Gastroesophageal sphincter (tissue), 3 donors: ENCODE data around the gene ERCC4.
"Not testable (repeated sequence)": the region's sequence is repeated elsewhere in the genome, so short reads cannot be mapped to it uniquely, and the experiment has no call there.

Source experiments
- EP300 ChIP-seq: sonication (generic); formaldehyde crosslinking; IDR thresholded peaks from one replicate; pipeline ENCODE4 v1.6.1; 2017; ENCODE audit warnings: antibody characterized with exemption, mild to moderate bottlenecking
- POLR2A ChIP-seq, 2 donors: fragments of 450-650 bp; IDR thresholded peaks; one replicate each; pipeline ENCODE4 v1.6.1; 2017; ENCODE audit warnings: antibody characterized with exemption in 2 of 2, mild to moderate bottlenecking in 2 of 2, moderate library complexity in 1 of 2
- POLR2AphosphoS5 ChIP-seq: sonication (generic); formaldehyde crosslinking; IDR thresholded peaks from one replicate; pipeline ENCODE4 v1.6.1; 2017; ENCODE audit warnings: antibody characterized with exemption
- TF ChIP-seq, protein P1 (sequence below), 4 experiments: fragments of 200-600 bp in 2 of 4; fragments of 450-650 bp in 2 of 4; sonication (generic) in 1 of 4; IDR thresholded peaks; one replicate each; pipeline ENCODE4 v1.5.1; 2017 to 2019; ENCODE audit warnings: antibody characterized with exemption in 4 of 4, mild to moderate bottlenecking in 2 of 4, moderate library complexity in 2 of 4

- not testable (repeated sequence) for TF ChIP-seq POLR2A (IDR thresholded peaks at IDR 0.05); POLR2AphosphoS5; EP300
- TF ChIP-seq, protein P1, sequence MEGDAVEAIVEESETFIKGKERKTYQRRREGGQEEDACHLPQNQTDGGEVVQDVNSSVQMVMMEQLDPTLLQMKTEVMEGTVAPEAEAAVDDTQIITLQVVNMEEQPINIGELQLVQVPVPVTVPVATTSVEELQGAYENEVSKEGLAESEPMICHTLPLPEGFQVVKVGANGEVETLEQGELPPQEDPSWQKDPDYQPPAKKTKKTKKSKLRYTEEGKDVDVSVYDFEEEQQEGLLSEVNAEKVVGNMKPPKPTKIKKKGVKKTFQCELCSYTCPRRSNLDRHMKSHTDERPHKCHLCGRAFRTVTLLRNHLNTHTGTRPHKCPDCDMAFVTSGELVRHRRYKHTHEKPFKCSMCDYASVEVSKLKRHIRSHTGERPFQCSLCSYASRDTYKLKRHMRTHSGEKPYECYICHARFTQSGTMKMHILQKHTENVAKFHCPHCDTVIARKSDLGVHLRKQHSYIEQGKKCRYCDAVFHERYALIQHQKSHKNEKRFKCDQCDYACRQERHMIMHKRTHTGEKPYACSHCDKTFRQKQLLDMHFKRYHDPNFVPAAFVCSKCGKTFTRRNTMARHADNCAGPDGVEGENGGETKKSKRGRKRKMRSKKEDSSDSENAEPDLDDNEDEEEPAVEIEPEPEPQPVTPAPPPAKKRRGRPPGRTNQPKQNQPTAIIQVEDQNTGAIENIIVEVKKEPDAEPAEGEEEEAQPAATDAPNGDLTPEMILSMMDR (IDR thresholded peaks at IDR 0.05): not testable (repeated sequence)
Measured at GRCh38 chr16:13889323-13889722, 30.6 kb upstream of the ERCC4 start.
